Epithelial cell of proximal tubule (primary cell): ENCODE data around the gene ZNF683. TPM values are rescaled to one million over a fixed set of nuclear protein-coding genes. Genes with fewer than 3 reads are reported as not detected.

ENCODE experiments used
- DNase-seq: peaks from one replicate; pipeline ENCODE4 v3.0.0-alpha.2; 2011; ENCODE audit warnings: low read depth
- H3K4me3 ChIP-seq: 2 replicates; pipeline ENCODE4 v1.5.1; 2011; ENCODE audit warnings: low read depth, mild to moderate bottlenecking, low read length
- CTCF ChIP-seq: conservative IDR thresholded peaks from 2 replicates; pipeline ENCODE4 v1.5.1; 2012; ENCODE audit warnings: low read depth, mild to moderate bottlenecking, low read length
- total RNA-seq: library from RNA; depleted of rRNA; stranded (reverse); fragments of >200 nt; gene quantifications from 2 replicates; pipeline ENCODE4 v1.2.3, GENCODE V29; 2015

The ZNF683 gene
- total RNA-seq, 1 donor from 2014 or later: not detected

- no peak for DNase-seq
- TF ChIP-seq CTCF: no peak
- H3K4me3 ChIP-seq: no peak overlapping the region
Measured at GRCh38 chr1:26346274-26347033, 26.1 kb downstream of the ZNF683 start.

- no peak for DNase-seq
- no peak overlapping the region for H3K4me3 ChIP-seq
- no peak for TF ChIP-seq CTCF
Measured at GRCh38 chr1:26345718-26346117, 26.8 kb downstream of the ZNF683 start.

GRCh38 chr1:26344147-26344920 is 28.2 kb downstream of the ZNF683 start:
- no peak for TF ChIP-seq CTCF
- no peak for DNase-seq
- no peak overlapping the region for H3K4me3 ChIP-seq

- TF ChIP-seq CTCF: no peak
- no peak overlapping the region for H3K4me3 ChIP-seq
- DNase-seq: no peak
Measured at GRCh38 chr1:26340047-26340481, 32.5 kb downstream of the ZNF683 start.

GRCh38 chr1:26338670-26339069 is 33.9 kb downstream of the ZNF683 start:
- no peak for TF ChIP-seq CTCF
- H3K4me3 ChIP-seq: no peak overlapping the region
- DNase-seq: no peak

- TF ChIP-seq CTCF: no peak
- no peak overlapping the region for H3K4me3 ChIP-seq
- no peak for DNase-seq
Measured at GRCh38 chr1:26337625-26338024, 34.9 kb downstream of the ZNF683 start.
